DOHH2 (cell line): Measurements from ENCODE around the gene ZNF385C.

Experiments
- EZH2phosphoT487 ChIP-seq: fragments of 200-600 bp; sonication (generic); IDR thresholded peaks from 2 replicates; pipeline ENCODE4 v1.6.1; 2017; ENCODE audit warnings: borderline replicate concordance, mild to moderate bottlenecking, antibody characterized with exemption, low read length, moderate library complexity, mixed read lengths
- TF ChIP-seq, protein P1 (sequence below): fragments of 200-600 bp; sonication (generic); IDR thresholded peaks from one replicate; pipeline ENCODE4 v1.5.1; 2014; ENCODE audit warnings: antibody characterized with exemption, mild to moderate bottlenecking, low read depth, low read length; ENCODE audit not compliant: poor library complexity, severe bottlenecking

- TF ChIP-seq, protein P1, sequence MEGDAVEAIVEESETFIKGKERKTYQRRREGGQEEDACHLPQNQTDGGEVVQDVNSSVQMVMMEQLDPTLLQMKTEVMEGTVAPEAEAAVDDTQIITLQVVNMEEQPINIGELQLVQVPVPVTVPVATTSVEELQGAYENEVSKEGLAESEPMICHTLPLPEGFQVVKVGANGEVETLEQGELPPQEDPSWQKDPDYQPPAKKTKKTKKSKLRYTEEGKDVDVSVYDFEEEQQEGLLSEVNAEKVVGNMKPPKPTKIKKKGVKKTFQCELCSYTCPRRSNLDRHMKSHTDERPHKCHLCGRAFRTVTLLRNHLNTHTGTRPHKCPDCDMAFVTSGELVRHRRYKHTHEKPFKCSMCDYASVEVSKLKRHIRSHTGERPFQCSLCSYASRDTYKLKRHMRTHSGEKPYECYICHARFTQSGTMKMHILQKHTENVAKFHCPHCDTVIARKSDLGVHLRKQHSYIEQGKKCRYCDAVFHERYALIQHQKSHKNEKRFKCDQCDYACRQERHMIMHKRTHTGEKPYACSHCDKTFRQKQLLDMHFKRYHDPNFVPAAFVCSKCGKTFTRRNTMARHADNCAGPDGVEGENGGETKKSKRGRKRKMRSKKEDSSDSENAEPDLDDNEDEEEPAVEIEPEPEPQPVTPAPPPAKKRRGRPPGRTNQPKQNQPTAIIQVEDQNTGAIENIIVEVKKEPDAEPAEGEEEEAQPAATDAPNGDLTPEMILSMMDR, result peak; percentile 52
- TF ChIP-seq EZH2phosphoT487, result no peak
These were observed 70.1 kb downstream of the ZNF385C start for GRCh38 chr17:42027961-42028790.
